GM23248 (cell line): ENCODE results near the gene ATP13A4.

ENCODE experiments used
- EZH2 ChIP-seq: fragments of 200-600 bp; sonication (generic); IDR thresholded peaks from 2 replicates; pipeline ENCODE4 v1.6.1; 2018; ENCODE audit warnings: antibody characterized with exemption, mild to moderate bottlenecking; ENCODE audit not compliant: insufficient read depth, poor library complexity, severe bottlenecking
- EZH2phosphoT487 ChIP-seq: fragments of 200-600 bp; sonication (generic); IDR thresholded peaks from 2 replicates; pipeline ENCODE4 v1.6.1; 2018; ENCODE audit warnings: antibody characterized with exemption, moderate library complexity, mild to moderate bottlenecking, low read depth; ENCODE audit not compliant: insufficient read depth

GRCh38 chr3:193595939-193596487 lies 41.3 kb upstream of the ATP13A4 start:
- TF ChIP-seq EZH2 (no peak), EZH2phosphoT487 (no peak)
